Measurements from ENCODE around the gene ADCY10. TPM values are rescaled to one million over a fixed set of nuclear protein-coding genes. Genes with fewer than 3 reads are reported as not detected.

Gene ADCY10
- total and polyA plus RNA-seq, 9 of the 15 experiments (the other 6 are each of a cell fraction or from before 2014, with no cell fraction given) = 0.08 to 0.86 (median 0.22) TPM

- TF ChIP-seq E2F8 (IDR thresholded peaks at IDR 0.05; ENCODE audit: low read depth, partially characterized antibody) = peak; percentile 23
- TF ChIP-seq ZNF384 (IDR thresholded peaks at IDR 0.05; ENCODE audit: low read depth, low read length) = no peak
These were observed 23.2 kb upstream of the ADCY10 start, which contains the start of gene MPC2 (continued) for GRCh38 chr1:167936930-167937708.

DNA sequence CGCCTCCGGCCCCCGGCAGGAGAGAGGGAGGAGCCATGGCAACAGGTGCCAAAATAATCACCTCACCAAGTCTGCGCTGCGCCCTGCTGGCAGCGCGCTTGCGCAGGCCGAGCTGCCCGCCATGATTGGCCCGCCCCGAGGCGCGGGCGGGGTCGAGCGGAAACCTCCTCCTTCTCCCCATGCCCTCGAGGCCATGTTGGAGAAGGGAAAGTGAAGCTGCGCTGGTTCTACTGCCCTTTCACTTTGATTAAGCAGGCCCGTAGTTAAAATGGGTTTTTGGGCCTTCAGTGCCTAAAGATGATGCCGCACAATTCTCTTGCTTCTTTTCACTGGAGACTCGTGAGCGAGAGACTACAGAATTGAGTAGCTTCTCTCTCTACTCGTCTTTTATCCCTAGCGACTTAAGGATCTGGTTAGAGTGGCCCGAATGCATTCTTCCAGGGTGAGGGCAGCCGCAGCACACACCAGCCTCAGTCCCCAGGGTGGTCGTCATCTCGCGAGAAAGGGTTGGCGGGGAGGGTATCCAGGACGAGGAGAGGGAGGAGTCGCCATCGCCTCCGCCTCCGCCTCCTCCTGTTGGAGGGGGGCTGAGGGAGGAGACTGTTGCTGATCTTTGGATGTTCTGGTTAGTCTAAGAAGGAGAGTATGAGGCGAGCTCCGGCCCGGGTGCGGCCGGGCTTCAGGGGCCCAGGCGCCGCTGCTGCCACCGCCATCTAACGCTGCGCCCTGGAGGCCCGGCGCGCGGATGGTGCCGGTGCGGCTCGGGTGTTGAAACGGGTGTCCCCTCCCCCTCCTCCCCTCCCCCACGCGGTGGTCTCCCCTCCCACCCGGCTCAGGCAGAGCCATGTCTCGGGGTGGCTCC, 22.4 kb upstream of the ADCY10 start, which contains the start of gene DCAF6:
Gene DCAF6 (plus strand): TSS at position 616 of the 862 bp plus-strand sequence. CDS start 229 bp downstream, at position 845.
- ATAC-seq (peak; percentile 76), DNase-seq (ENCODE audit: extremely low read depth in 1 of 4, low spot score in 3 of 4) (peak; percentile 98 to 99 (median 98)), FAIRE-seq (peak; percentile 95)
- Histone ChIP-seq H3K79me2 (ENCODE audit: control insufficient read depth, insufficient read depth, low read length) (peaks cover 97% of the 10 kb centered on the region), H3K9ac (ENCODE audit: insufficient read depth in 1 of 2, low read depth in 2 of 2, low read length in 2 of 2) (peak within 1 kb of the TSS; percentile 95 to 97), H3K4me1 (replicated peaks in 1 of 2; ENCODE audit: control insufficient read depth in 2 of 2, insufficient read depth in 2 of 2, low read length in 2 of 2) (peaks cover 8 to 15% of the 10 kb centered on the region in 2 experiments; a peak in 4 of 5 replicates), H3K4me2 (ENCODE audit: insufficient read depth, low read length) (peak within 1 kb of the TSS; percentile 98), H2AFZ (ENCODE audit: low read depth, low read length) (peak within 1 kb of the TSS; percentile 97), H4K20me1 (replicated peaks; ENCODE audit: control insufficient read depth, insufficient read depth, low read length) (0 out of 2 replicates have a peak, but pooled peaks cover 9% of the 10 kb centered on the region), H3K4me3 (peak within 1 kb of the TSS; percentile 81), H3K27ac (ENCODE audit: extremely low read depth, low read depth, low read length) (peak within 1 kb of the TSS; percentile 98), H3K9me3 (replicated peaks; ENCODE audit: control insufficient read depth, insufficient read depth, low read depth, low read length) (no peaks in the 10 kb centered on the region), H3K9me1 (ENCODE audit: control insufficient read depth, insufficient read depth, low read length) (no peaks in the 10 kb centered on the region), H3K36me3 (ENCODE audit: control insufficient read depth, insufficient read depth, low read length) (peaks cover under 1% of the 10 kb centered on the region; the same call in 2 of the 3 replicates), H3K27me3 (ENCODE audit: control insufficient read depth in 2 of 2, insufficient read depth in 2 of 2, low read length in 2 of 2) (no peaks in the 10 kb centered on the region)
- in situ Hi-C loops (cut with MboI) (no loop called here), intact Hi-C loops (cut with micrococcal nuclease) (loop anchor here (2.0 to 10.0 kb wide), 8 partner anchors 69 to 384 kb away; partner anchors contain the start of genes CREG1 and RCSD1)
- POLR2A ChIA-PET = interaction anchor here (0.7 to 3.1 kb wide), 27 partner anchors 8 to 382 kb away, joined by 3 to 24 read pairs (median 4); partner anchors contain the start of gene CREG1
- CTCF ChIA-PET (ENCODE audit: low intra/inter-chr PET ratio) = no interaction called here
- WGBS (ENCODE audit: insufficient coverage, low coverage, missing lambda C conversion rate) = under 1% methylated on average over 52 of the region's 58 CpGs
- no TSS peak for BruUV-seq (replicated peaks)
- TF ChIP-seq, protein P1, sequence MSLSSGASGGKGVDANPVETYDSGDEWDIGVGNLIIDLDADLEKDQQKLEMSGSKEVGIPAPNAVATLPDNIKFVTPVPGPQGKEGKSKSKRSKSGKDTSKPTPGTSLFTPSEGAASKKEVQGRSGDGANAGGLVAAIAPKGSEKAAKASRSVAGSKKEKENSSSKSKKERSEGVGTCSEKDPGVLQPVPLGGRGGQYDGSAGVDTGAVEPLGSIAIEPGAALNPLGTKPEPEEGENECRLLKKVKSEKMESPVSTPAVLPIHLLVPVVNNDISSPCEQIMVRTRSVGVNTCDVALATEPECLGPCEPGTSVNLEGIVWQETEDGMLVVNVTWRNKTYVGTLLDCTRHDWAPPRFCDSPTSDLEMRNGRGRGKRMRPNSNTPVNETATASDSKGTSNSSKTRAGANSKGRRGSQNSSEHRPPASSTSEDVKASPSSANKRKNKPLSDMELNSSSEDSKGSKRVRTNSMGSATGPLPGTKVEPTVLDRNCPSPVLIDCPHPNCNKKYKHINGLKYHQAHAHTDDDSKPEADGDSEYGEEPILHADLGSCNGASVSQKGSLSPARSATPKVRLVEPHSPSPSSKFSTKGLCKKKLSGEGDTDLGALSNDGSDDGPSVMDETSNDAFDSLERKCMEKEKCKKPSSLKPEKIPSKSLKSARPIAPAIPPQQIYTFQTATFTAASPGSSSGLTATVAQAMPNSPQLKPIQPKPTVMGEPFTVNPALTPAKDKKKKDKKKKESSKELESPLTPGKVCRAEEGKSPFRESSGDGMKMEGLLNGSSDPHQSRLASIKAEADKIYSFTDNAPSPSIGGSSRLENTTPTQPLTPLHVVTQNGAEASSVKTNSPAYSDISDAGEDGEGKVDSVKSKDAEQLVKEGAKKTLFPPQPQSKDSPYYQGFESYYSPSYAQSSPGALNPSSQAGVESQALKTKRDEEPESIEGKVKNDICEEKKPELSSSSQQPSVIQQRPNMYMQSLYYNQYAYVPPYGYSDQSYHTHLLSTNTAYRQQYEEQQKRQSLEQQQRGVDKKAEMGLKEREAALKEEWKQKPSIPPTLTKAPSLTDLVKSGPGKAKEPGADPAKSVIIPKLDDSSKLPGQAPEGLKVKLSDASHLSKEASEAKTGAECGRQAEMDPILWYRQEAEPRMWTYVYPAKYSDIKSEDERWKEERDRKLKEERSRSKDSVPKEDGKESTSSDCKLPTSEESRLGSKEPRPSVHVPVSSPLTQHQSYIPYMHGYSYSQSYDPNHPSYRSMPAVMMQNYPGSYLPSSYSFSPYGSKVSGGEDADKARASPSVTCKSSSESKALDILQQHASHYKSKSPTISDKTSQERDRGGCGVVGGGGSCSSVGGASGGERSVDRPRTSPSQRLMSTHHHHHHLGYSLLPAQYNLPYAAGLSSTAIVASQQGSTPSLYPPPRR (CRISPR knock-in tag; IDR thresholded peaks at IDR 0.05; ENCODE audit: borderline replicate concordance) = 0 out of 2 replicates have a peak, but pooled peaks have one; percentile 5
- peak; percentile 27; the same call in 1 of the 2 replicates for TF ChIP-seq GATAD2A (IDR thresholded peaks at IDR 0.05)
